Cardiac muscle cell (in vitro differentiated cells and primary cell): Measurements from ENCODE around the gene TMEM266. TPM values are rescaled to one million over a fixed set of nuclear protein-coding genes. Genes with fewer than 3 reads are reported as not detected.

ENCODE experiments used
- DNase-seq, 2 donors: peaks; one replicate each; pipeline versions ENCODE4 v3.0.0 to v3.0.0-alpha.2; 2010 to 2017; ENCODE audit warnings: low read depth in 1 of 2, low spot score in 1 of 2
- H3K27ac ChIP-seq: fragments of 200-600 bp; sonication (generic); 2 replicates; pipeline ENCODE4 v1.5.1; 2016
- H3K27me3 ChIP-seq: fragments of 200-600 bp; sonication (generic); 2 replicates; pipeline ENCODE4 v1.6.0; 2016; ENCODE audit warnings: control low read depth
- H3K36me3 ChIP-seq: fragments of 200-600 bp; sonication (generic); 2 replicates; pipeline ENCODE4 v1.5.1; 2016; ENCODE audit warnings: control low read depth
- H3K4me1 ChIP-seq: fragments of 200-600 bp; sonication (generic); 2 replicates; pipeline ENCODE4 v1.8.1; 2017; ENCODE audit warnings: low read depth, mild to moderate bottlenecking, mixed run types
- H3K4me3 ChIP-seq: fragments of 200-600 bp; sonication (generic); 2 replicates; pipeline ENCODE4 v1.5.1; 2016; ENCODE audit warnings: mild to moderate bottlenecking
- H3K9me3 ChIP-seq: fragments of 200-600 bp; sonication (generic); 2 replicates; pipeline ENCODE4 v1.5.1; 2017; ENCODE audit warnings: low read depth, mild to moderate bottlenecking, control low read depth
- polyA plus RNA-seq: library from polyadenylated mRNA; unstranded; fragments of >200 nt; fragmentation: Nextera tagmentation; extraction: Ambion mirVana; gene quantifications from 2 replicates; pipeline ENCODE4 v1.2.1, GENCODE V29; 2016
- total RNA-seq: library from RNA; depleted of rRNA; stranded (reverse); fragments of >200 nt; gene quantifications from 2 replicates; pipeline ENCODE4 v1.2.3, GENCODE V29; 2016
- TF ChIP-seq, protein P1 (sequence below): IDR thresholded peaks from 2 replicates; pipeline ENCODE4 v1.5.1; 2012; ENCODE audit warnings: low read depth, mild to moderate bottlenecking, low read length

Gene TMEM266
- total and polyA plus RNA-seq, 2 experiments from 2014 or later, result 0.12 to 1.5 TPM

GRCh38 chr15:76253691-76254473, 194.1 kb downstream of the TMEM266 start:
- TF ChIP-seq, protein P1, sequence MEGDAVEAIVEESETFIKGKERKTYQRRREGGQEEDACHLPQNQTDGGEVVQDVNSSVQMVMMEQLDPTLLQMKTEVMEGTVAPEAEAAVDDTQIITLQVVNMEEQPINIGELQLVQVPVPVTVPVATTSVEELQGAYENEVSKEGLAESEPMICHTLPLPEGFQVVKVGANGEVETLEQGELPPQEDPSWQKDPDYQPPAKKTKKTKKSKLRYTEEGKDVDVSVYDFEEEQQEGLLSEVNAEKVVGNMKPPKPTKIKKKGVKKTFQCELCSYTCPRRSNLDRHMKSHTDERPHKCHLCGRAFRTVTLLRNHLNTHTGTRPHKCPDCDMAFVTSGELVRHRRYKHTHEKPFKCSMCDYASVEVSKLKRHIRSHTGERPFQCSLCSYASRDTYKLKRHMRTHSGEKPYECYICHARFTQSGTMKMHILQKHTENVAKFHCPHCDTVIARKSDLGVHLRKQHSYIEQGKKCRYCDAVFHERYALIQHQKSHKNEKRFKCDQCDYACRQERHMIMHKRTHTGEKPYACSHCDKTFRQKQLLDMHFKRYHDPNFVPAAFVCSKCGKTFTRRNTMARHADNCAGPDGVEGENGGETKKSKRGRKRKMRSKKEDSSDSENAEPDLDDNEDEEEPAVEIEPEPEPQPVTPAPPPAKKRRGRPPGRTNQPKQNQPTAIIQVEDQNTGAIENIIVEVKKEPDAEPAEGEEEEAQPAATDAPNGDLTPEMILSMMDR, result no peak
- Histone ChIP-seq H3K4me1 (no peaks in the 10 kb centered on the region), H3K27ac (no peak overlapping the region), H3K4me3 (no peak overlapping the region), H3K9me3 (no peaks in the 10 kb centered on the region), H3K36me3 (peaks cover 3% of the 10 kb centered on the region), H3K27me3 (no peaks in the 10 kb centered on the region)
- peak in 1 of 2 donors; percentile 23 for DNase-seq

Other genes with a start within 250 kb of the TMEM266 start
- 27.0 and 36.7 TPM in 2 replicates for gene UBE2Q2, start 216.5 kb upstream of the TMEM266 start, total RNA-seq
- gene UBE2Q2, start 216.5 kb upstream of the TMEM266 start, polyA plus RNA-seq, result 33.7 and 50.1 TPM in 2 replicates
- 34.7 and 35.7 TPM in 2 replicates for gene FBXO22, start 156.1 kb upstream of the TMEM266 start, total RNA-seq
- 50.9 and 77.0 TPM in 2 replicates for gene FBXO22, start 156.1 kb upstream of the TMEM266 start, polyA plus RNA-seq
- gene NRG4, start 47.6 kb upstream of the TMEM266 start, total RNA-seq, result 0.21 and 1.2 TPM in 2 replicates
- gene NRG4, start 47.6 kb upstream of the TMEM266 start, polyA plus RNA-seq, result 0.06 and 0.15 TPM in 2 replicates